ENCODE measurements around the gene SCAI.
"Not testable (repeated sequence)": the region's sequence is repeated elsewhere in the genome, so short reads cannot be mapped to it uniquely, and the experiment has no call there.

SCAI gene

DNA sequence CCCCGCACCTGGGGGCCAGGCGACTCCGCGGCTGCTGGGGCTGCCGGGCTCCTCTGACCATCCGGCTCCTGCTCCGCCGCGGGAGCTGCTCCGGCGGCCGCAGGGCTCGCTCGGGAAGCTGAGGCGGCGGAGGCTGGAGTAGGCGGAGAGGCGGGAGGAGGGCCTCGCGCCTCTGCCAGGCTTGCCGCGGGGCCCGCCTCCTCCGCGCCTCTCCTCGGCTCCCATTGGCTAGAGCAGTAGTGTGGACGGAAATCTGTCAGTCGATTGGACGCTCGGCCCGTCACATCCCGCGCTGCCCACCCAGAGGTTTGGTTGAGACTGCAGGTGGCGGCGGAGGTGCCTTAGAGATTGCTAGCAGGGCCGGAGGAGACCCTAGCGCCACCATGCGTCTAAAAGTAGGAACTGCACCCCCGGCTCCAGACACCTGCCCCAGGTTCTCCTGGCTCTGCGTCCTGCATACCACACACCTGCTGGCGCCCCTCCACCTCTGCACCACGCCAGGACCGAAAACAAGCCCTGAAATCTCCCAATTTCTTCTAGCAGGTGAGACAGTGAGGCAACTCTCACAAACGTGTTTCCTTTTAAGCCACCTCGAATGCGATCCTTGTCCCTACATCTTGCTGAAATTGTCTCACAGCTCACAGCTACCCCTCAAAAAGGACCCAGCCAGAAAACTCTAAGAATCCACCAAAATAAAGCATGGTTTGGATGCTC lies at the start of gene SCAI:
Gene SCAI (minus strand): TSS at position 152 of the 714 bp plus-strand sequence. CDS start 91 bp downstream, at position 61.
- peak; percentile 99 for DNase-seq

- DNase-seq, result no peak
Measured at GRCh38 chr9:125190361-125190801, 47.1 kb upstream of the SCAI start.

DNA sequence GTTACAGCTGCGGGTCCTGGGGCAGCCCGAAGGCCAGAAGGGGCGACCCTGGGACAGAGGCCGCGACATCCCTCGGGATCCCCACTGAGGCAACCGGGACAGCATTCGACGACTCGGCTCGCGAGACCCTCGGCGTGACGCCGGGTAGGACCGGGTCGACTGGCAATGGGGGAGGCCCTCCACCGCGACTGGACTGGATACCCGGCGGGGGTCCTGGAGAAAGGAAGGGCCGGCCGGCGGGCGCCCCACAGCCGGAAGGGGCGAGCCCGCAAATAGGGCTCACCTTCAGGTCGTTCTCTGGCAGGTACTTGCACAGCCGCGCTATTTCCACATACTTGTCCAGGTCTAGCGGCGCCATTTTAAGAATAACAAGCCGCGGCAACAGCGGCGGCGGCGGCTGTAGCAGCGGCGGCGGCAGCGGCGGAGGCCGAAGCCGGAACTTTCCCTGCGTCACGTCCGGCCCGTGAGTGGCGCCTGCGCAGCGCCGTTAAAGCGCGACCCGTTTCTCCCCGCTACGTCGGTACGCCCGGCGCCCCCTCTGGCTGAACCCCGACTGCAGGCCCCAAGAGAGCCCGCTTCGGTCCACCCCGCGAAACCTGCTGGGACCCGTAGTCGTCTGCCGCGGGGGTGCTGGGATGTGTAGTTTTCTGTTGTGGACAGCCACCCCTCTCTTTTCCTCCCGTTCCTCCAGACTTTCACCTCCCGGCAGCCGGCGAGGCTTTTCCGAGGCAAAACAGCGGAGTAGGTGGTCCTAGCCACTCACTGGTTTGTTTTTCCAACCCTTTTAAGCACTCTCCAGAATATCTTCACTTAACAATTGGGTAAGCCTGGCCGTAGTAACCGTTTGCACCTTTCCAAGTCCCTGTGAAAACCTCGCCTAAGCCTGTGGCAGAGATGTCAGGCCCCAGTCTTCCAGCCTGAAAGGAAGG lies 46.3 kb upstream of the SCAI start, which contains the start of gene PPP6C:
Gene PPP6C (minus strand): TSS at position 443 of the 929 bp plus-strand sequence. CDS start 85 bp downstream, at position 358.
- DNase-seq, result peak; percentile 84

- DNase-seq, result no peak
Measured at GRCh38 chr9:125189011-125189360, 45.7 kb upstream of the SCAI start.

- DNase-seq, result no peak
Measured at GRCh38 chr9:125183561-125183960, 40.2 kb upstream of the SCAI start.

DNA sequence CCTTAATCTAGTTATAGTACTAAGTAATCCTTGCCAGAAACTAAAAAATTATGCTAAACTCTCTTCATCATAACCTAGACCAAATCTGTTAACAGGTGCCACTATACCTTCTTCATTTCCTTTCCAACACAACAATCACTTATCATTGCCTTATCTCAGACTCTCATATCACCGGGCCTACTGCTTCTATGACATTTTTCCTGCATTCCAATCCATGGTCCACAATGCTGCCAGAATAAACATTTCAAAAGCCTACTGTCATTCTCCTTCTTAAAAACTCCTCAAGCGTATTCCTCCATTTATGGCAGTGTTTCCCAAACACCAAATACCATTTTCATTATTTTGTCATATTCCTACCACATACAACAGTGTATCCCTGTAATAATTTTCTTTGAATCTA lies 39.7 kb upstream of the SCAI start:
- DNase-seq, result no peak

- not testable (repeated sequence) for DNase-seq
Measured at GRCh38 chr9:125181756-125182155, 38.4 kb upstream of the SCAI start.

- no peak for DNase-seq
Measured at GRCh38 chr9:125180876-125181275, 37.5 kb upstream of the SCAI start.

DNA sequence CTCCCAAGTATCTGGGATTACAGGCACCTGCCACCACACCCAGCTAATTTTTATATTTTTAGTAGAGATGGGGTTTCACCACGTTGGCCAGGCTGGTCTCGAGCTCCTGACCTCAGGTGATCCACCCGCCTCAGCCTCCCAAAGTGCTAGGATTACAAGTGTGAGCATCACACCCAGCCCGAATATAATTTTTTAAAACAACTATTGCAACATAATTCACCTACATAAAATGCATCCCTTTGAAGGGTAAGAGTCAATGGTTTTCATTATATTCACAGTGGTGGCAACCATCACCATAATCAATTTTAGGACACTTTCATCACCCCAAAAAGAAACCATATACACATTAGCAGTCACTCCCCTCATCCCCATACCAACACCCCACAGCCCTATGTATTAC lies 36.4 kb upstream of the SCAI start:
- DNase-seq, result not testable (repeated sequence)

DNA sequence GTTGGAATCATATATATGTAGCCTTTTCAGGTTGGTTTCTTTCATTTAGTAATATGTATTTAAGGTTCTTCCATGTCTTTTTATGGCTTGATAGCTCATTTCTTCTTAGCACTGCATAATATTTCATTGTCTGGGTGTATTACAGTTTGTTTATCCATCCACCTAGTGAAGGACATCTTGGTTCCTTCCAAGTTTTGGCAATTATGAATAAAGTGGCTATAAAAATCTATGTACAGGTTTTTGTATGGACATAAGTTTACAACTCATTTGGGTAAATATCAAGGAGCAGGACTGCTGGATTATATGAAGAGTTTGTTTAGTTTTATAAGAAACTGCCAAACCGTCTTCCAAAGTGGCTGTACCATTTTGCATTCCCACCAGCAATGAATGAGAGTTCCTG lies 34.6 kb upstream of the SCAI start:
- no peak for DNase-seq

- DNase-seq, result no peak
Measured at GRCh38 chr9:125176636-125177035, 33.3 kb upstream of the SCAI start.

DNA sequence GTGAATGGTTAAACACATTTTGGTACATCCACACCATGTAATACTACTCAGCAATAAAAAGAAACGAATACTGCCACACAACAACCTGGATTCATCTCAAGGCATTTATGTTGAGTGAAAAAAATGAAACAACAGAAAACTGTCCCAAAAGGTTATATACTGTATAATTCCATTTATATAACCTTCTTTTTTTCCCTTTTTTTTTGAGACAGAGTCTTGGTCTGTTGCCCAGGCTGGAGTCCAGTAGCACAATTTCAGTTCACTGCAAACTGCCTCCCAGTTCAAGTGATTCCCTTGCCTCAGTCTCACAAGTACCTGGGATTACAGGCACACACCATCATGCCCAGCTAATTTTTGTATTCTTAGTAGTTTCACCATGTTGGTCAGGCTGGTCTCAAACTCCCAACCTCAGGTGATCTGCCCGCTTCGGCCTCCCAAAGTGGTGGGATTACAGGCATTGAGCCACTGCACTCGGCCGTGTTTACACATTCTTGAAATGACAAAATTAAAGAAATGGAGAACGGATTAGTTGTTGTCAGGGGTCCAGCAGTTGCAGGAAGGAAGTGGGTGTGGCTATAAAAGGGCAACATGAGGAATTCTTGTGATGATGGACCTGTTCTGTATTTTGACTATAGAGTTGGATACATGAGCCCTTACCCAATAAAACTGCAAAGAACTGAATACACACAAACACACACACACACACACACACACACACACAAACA lies 28.9 kb upstream of the SCAI start:
- DNase-seq, result no peak

GRCh38 chr9:125169895-125170294 lies 26.6 kb upstream of the SCAI start:
- no peak for DNase-seq

DNA sequence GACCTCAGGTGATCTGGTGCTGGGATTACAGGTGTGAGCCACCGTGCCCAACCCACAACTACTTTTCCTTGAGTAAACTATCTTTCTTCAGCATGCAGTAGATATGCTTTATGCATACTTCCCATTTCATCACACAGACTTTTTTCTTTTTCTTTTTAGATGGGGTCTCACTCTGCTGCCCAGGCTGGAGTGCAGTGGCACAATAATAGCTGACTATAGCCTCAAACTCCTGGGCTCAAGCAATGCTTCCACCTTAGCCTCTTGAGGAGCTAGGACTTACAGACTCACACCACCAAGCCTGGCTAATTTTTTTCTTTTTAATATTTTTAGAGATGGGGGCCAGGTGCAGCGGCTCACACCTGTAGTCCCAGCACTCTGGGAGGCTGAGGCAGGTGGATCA lies 23.4 kb upstream of the SCAI start:
- no peak for DNase-seq

GRCh38 chr9:125162891-125163290 lies 19.6 kb upstream of the SCAI start:
- not testable (repeated sequence) for DNase-seq

DNA sequence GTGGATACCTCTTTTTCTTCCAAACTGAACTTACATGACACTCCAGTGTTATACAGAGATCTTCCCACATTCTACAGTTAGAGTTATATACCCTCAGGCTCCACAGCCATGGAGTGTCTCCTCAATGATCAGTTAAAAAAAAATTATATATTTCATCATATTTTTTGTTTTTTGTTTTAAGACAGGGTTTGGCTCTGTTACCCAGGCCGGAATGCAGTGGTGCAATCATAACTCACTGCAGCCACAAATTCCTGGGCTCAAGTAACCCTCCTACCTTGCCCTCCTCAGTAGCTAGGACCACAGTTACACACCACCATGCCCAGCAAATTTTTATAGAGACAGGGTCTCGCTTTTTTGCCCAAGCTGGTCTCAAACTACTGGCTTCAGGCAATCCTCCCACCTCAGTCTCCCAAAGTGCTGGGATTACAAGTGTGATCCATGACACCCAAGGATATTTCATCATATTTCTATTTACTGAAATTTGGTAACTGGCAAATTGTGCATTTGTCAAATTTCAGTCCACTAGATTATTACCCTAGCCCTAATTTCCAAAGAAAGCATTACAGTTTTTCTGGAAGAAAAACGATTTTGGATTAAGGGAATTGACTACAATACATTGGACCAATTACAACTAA lies 18.1 kb upstream of the SCAI start:
- no peak for DNase-seq

DNA sequence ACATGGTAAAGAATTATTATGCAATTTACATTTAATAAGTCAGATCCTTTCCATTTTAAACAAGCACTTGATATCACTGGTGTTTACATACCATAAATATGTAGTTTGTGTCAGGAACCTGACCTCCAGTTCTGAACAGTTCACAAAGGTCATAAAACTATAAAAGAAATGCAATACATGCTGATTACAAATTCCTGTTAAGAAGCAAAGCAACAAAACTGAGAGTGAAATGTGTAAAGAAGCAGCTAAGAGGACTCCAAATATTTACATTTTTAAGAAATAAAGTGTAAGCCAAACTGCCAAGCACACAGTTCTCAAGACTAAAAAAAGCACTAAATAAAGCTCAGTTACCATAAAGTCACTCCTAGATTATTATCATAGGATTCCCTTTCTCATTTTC lies 17.4 kb upstream of the SCAI start:
- no peak for DNase-seq

GRCh38 chr9:125156551-125156950 lies 13.2 kb upstream of the SCAI start:
- DNase-seq, result no peak

DNA sequence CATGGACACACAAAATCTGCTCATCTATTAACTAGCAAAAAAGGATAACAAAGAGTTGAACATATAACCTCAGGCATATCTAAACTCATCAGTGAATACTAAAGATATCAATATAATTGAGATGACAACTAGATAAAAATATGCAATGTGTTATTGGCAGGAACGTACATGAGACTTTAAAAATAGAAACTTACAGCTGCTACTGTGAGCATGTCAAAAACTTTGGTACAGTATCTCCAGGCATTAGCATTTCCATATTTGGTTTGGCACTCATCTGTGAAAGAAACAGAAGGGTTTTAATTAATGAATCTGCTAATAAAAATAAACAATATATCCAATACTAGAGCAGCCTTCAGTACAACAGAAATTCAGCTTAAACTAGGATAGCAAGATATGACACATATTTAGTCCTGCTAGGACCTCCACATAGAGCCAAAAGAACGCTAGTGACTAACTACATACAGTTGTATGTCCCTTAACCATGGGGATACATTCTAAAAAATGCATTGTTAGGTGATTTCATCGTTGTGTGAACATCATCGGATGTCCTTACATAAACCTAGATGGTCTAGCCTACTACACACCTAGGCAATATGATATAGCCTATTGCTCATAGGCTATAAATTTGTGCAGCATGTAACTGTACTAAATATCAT lies 10.5 kb upstream of the SCAI start:
- no peak for DNase-seq

DNA sequence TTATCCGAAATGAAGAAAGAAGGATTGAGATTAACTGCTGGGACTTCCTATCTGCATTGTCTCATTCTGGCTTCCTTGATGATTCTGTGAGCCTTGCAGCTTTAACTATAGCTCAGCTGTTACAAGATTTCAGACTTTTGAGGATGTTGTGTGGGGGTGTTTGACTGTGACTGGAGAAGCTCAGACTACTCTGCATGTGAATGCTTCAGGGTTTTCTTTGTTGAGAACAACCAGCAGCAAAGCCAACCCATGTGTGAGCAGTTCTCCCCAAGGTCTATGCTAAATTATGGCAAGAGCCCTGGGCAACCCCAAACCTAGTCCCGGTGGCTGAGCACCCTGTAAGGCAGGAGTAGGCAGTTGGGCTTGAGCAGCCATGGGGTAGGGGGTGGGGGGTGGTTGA lies 8.4 kb upstream of the SCAI start:
- no peak for DNase-seq

- DNase-seq, result no peak
Measured at GRCh38 chr9:125150349-125151245, 7.3 kb upstream of the SCAI start.

Measured in NCI-H1417 treated with DMSO at 0.1 percent for 48 hours (cell line).